ENCODE results near the gene ANXA3. TPM values are rescaled to one million over a fixed set of nuclear protein-coding genes. Genes with fewer than 3 reads are reported as not detected.
A peak's percentile ranks its signal among the peaks of the same experiment; 100 is the strongest.

Gene ANXA3
- total RNA-seq, 1 donor from 2014 or later: 68.7 TPM

DNA sequence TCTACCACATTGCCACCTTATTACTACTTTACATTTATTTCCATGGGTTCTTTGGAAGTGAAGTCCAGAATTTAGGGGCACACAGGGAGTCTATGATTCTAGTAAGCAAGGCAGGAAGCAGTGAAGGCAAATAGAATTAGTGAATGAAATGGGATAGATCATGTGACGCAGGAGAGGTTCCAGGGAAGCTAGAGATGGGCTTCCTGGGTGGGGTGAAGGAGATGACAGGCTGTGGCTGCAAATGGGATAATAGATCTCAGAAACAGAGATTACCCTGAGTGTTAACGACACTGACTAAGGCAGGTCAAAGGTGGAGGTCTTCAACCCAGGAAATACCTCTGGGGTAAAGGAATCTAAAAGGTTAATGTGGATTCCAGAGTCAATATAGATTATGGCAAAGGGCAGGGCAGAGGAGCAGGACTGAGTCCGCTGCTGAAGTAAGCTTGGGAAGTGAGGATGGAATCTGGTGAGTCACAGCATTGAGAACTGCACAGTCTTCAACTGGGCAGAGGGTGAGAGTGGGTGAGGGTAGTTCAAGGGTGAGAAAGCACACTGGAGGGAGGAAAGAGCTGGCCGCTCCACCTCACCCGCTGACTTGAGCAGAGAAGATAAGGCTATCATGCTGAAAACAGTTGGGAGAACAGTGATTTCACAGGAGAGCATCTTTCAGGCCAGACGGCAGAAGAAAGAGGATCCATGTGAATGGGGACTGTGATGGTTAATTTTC is 70.8 kb downstream of the ANXA3 start:
- Histone ChIP-seq H3K4me1 (ENCODE audit: insufficient read depth, low read length) (peaks cover 13% of the 10 kb centered on the region), H2AFZ (ENCODE audit: low read depth, low read length) (no peak overlapping the region), H3K27me3 (ENCODE audit: insufficient read depth, low read length) (no peaks in the 10 kb centered on the region), H3K4me2 (ENCODE audit: low read length) (peak overlapping the region; percentile 36), H4K20me1 (ENCODE audit: insufficient read depth, low read length) (no peaks in the 10 kb centered on the region), H3K27ac (ENCODE audit: low read depth, low read length) (no peak overlapping the region), H3K36me3 (ENCODE audit: insufficient read depth, low read length) (no peaks in the 10 kb centered on the region), H3K4me3 (ENCODE audit: insufficient read depth, low read depth, low read length) (no peak overlapping the region), H3K9ac (ENCODE audit: low read length) (no peak overlapping the region), H3K79me2 (ENCODE audit: insufficient read depth, low read length) (no peaks in the 10 kb centered on the region), H3K9me3 (ENCODE audit: insufficient read depth, low read depth, low read length) (no peaks in the 10 kb centered on the region)
- Mint-ChIP-seq H3K27ac (ENCODE audit: unreplicated experiment) (peak overlapping the region; percentile 73), H3K9me3 (ENCODE audit: unreplicated experiment) (no peaks in the 10 kb centered on the region), H3K27me3 (ENCODE audit: low read depth, unreplicated experiment) (no peaks in the 10 kb centered on the region), H3K4me1 (ENCODE audit: low read depth, unreplicated experiment) (peaks cover 16% of the 10 kb centered on the region), H3K36me3 (ENCODE audit: low read depth, unreplicated experiment) (no peaks in the 10 kb centered on the region), H3K4me3 (ENCODE audit: unreplicated experiment) (no peak overlapping the region)
- DNase-seq (ENCODE audit: low read depth) (peak; percentile 70), FAIRE-seq (peak; percentile 93)
- TF ChIP-seq EZH2 (IDR thresholded peaks at IDR 0.05; ENCODE audit: insufficient read depth, low read length): no peak
- TF ChIP-seq, protein P1, sequence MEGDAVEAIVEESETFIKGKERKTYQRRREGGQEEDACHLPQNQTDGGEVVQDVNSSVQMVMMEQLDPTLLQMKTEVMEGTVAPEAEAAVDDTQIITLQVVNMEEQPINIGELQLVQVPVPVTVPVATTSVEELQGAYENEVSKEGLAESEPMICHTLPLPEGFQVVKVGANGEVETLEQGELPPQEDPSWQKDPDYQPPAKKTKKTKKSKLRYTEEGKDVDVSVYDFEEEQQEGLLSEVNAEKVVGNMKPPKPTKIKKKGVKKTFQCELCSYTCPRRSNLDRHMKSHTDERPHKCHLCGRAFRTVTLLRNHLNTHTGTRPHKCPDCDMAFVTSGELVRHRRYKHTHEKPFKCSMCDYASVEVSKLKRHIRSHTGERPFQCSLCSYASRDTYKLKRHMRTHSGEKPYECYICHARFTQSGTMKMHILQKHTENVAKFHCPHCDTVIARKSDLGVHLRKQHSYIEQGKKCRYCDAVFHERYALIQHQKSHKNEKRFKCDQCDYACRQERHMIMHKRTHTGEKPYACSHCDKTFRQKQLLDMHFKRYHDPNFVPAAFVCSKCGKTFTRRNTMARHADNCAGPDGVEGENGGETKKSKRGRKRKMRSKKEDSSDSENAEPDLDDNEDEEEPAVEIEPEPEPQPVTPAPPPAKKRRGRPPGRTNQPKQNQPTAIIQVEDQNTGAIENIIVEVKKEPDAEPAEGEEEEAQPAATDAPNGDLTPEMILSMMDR (IDR thresholded peaks at IDR 0.05; ENCODE audit: insufficient read depth, low read depth, low read length): no peak

DNA sequence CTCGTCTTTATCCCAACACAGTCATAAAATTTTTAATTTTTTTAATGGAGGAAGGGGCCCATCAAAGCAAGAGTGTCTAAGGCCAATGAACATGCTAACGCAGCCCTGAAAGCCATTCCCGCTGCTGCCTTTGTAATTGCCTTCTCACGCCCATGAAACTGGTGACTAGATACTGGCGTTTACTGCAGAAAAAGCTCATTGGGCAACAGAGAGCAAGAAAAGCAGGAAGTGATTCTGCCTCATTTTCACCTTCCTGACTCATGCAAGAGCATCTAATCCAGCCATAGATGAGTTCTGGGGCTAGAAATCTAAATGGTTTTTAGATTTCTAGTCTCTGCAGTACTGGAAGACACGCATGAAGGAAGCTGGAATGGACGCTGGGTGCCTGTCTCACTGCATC is 72.5 kb downstream of the ANXA3 start:
- Histone ChIP-seq H3K9ac (ENCODE audit: low read length) (no peak overlapping the region), H3K27me3 (ENCODE audit: insufficient read depth, low read length) (no peaks in the 10 kb centered on the region), H4K20me1 (ENCODE audit: insufficient read depth, low read length) (no peaks in the 10 kb centered on the region), H3K9me3 (ENCODE audit: insufficient read depth, low read depth, low read length) (no peaks in the 10 kb centered on the region), H2AFZ (ENCODE audit: low read depth, low read length) (no peak overlapping the region), H3K4me1 (ENCODE audit: insufficient read depth, low read length) (peaks cover 13% of the 10 kb centered on the region), H3K36me3 (ENCODE audit: insufficient read depth, low read length) (no peaks in the 10 kb centered on the region), H3K4me3 (ENCODE audit: insufficient read depth, low read depth, low read length) (no peak overlapping the region), H3K27ac (ENCODE audit: low read depth, low read length) (no peak overlapping the region), H3K79me2 (ENCODE audit: insufficient read depth, low read length) (no peaks in the 10 kb centered on the region), H3K4me2 (ENCODE audit: low read length) (no peak overlapping the region)
- H3K4me3 Mint-ChIP-seq (ENCODE audit: unreplicated experiment): no peak overlapping the region
- no peak for FAIRE-seq
- no peak for TF ChIP-seq EZH2 (IDR thresholded peaks at IDR 0.05; ENCODE audit: insufficient read depth, low read length)
- no peak overlapping the region for H3K27ac Mint-ChIP-seq (ENCODE audit: unreplicated experiment)
- H3K36me3 Mint-ChIP-seq (ENCODE audit: low read depth, unreplicated experiment): no peaks in the 10 kb centered on the region
- peaks cover 16% of the 10 kb centered on the region for H3K4me1 Mint-ChIP-seq (ENCODE audit: low read depth, unreplicated experiment)
- no peak for DNase-seq (ENCODE audit: low read depth)
- no peaks in the 10 kb centered on the region for H3K9me3 Mint-ChIP-seq (ENCODE audit: unreplicated experiment)
- no peaks in the 10 kb centered on the region for H3K27me3 Mint-ChIP-seq (ENCODE audit: low read depth, unreplicated experiment)

DNA sequence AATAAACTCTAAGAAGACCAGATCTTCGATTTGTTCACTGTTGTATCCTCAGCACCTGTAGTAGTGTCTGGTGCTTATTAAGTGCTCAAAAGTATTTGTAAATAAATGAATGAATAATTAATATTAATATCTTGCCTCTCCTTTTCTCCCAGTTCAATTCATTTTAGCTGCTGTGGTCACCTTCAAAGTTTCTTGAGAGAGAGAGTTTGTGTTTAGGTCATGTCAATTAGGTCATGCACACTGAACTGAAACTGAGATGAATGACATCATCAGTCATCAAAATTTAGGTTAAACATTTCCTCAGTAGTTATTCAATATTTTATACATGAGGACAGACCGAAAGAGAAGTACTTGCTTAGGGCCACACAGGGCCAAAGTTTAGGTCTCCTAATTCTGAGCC is 73.5 kb downstream of the ANXA3 start:
- no peak overlapping the region for H3K4me3 Mint-ChIP-seq (ENCODE audit: unreplicated experiment)
- Histone ChIP-seq H3K4me3 (ENCODE audit: insufficient read depth, low read depth, low read length) (no peak overlapping the region), H3K4me1 (ENCODE audit: insufficient read depth, low read length) (peaks cover 13% of the 10 kb centered on the region), H3K79me2 (ENCODE audit: insufficient read depth, low read length) (no peaks in the 10 kb centered on the region), H3K27me3 (ENCODE audit: insufficient read depth, low read length) (no peaks in the 10 kb centered on the region), H3K4me2 (ENCODE audit: low read length) (no peak overlapping the region), H4K20me1 (ENCODE audit: insufficient read depth, low read length) (no peaks in the 10 kb centered on the region), H3K9ac (ENCODE audit: low read length) (no peak overlapping the region), H3K27ac (ENCODE audit: low read depth, low read length) (no peak overlapping the region), H3K36me3 (ENCODE audit: insufficient read depth, low read length) (no peaks in the 10 kb centered on the region), H2AFZ (ENCODE audit: low read depth, low read length) (no peak overlapping the region), H3K9me3 (ENCODE audit: insufficient read depth, low read depth, low read length) (no peaks in the 10 kb centered on the region)
- no peaks in the 10 kb centered on the region for H3K9me3 Mint-ChIP-seq (ENCODE audit: unreplicated experiment)
- DNase-seq (ENCODE audit: low read depth): no peak
- no peaks in the 10 kb centered on the region for H3K36me3 Mint-ChIP-seq (ENCODE audit: low read depth, unreplicated experiment)
- H3K27me3 Mint-ChIP-seq (ENCODE audit: low read depth, unreplicated experiment): no peaks in the 10 kb centered on the region
- H3K4me1 Mint-ChIP-seq (ENCODE audit: low read depth, unreplicated experiment): peaks cover 16% of the 10 kb centered on the region
- H3K27ac Mint-ChIP-seq (ENCODE audit: unreplicated experiment): no peak overlapping the region
- no peak for FAIRE-seq
- TF ChIP-seq, protein P1 (IDR thresholded peaks at IDR 0.05; ENCODE audit: insufficient read depth, low read depth, low read length): no peak
- no peak for TF ChIP-seq EZH2 (IDR thresholded peaks at IDR 0.05; ENCODE audit: insufficient read depth, low read length)
